Esophagus muscularis mucosa (tissue), 4 donors: Measurements from ENCODE around the gene ARRDC2.

Experiments used
- EP300 ChIP-seq: sonication (generic); formaldehyde crosslinking; IDR thresholded peaks from one replicate; pipeline ENCODE4 v1.6.1; 2017; ENCODE audit warnings: antibody characterized with exemption
- POLR2A ChIP-seq: fragments of 450-650 bp; IDR thresholded peaks from one replicate; pipeline ENCODE4 v1.6.1; 2017; ENCODE audit warnings: antibody characterized with exemption, moderate library complexity, mild to moderate bottlenecking, low read depth
- POLR2AphosphoS5 ChIP-seq, 2 donors: sonication (generic); formaldehyde crosslinking; IDR thresholded peaks; one replicate each; pipeline ENCODE4 v1.6.1; 2017; ENCODE audit warnings: antibody characterized with exemption in 2 of 2
- TF ChIP-seq, protein P1 (sequence below), 3 experiments: fragments of 200-600 bp in 2 of 3; fragments of 450-650 bp in 1 of 3; sonication (generic) in 2 of 3; IDR thresholded peaks; one replicate each; pipeline ENCODE4 v1.5.1; 2017 to 2019; ENCODE audit warnings: antibody characterized with exemption in 3 of 3, mild to moderate bottlenecking in 2 of 3, moderate library complexity in 1 of 3

DNA sequence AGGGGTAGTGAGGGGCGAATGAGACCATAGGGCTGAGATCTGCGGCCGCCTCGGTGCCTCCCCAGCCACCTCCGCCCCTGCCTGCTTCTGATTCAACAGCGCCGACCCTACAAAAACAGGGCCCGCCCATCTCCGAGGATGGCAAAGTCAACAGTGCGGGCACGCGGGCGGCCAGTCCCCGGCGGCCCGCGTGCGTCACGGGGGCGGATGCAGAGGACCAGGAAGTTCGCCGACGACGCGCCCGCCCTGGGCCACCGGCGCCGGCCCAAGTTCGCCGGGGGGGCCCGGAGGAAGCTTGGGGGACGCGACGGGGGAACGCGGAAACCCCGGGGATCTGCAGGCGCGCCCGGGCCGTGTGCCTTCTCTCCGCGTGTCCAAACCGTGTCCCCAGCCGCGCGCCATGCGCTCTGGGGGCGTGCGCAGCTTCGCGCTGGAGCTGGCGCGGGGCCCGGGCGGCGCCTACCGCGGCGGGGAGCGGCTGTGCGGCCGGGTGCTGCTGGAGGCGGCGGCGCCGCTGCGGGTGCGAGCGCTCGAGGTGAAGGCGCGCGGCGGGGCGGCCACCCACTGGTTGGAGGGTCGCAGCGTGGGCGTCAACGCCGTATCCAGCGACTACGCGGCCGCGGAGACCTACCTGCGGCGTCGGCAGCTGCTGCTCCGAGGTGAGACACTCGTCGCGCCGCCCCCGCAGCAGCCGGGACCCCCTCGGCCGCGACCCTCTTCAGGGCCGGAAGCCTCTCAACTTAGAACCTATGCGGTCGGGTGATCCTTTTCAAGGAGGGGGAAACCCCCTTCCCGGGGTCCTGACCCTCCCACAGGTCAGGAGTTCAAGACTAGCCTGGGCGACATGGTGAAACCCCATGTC, 6.8 kb upstream of the ARRDC2 start:
- TF ChIP-seq, protein P1, sequence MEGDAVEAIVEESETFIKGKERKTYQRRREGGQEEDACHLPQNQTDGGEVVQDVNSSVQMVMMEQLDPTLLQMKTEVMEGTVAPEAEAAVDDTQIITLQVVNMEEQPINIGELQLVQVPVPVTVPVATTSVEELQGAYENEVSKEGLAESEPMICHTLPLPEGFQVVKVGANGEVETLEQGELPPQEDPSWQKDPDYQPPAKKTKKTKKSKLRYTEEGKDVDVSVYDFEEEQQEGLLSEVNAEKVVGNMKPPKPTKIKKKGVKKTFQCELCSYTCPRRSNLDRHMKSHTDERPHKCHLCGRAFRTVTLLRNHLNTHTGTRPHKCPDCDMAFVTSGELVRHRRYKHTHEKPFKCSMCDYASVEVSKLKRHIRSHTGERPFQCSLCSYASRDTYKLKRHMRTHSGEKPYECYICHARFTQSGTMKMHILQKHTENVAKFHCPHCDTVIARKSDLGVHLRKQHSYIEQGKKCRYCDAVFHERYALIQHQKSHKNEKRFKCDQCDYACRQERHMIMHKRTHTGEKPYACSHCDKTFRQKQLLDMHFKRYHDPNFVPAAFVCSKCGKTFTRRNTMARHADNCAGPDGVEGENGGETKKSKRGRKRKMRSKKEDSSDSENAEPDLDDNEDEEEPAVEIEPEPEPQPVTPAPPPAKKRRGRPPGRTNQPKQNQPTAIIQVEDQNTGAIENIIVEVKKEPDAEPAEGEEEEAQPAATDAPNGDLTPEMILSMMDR (IDR thresholded peaks at IDR 0.05) = peak in 1 of 3 experiments; percentile 5
- TF ChIP-seq POLR2A (peak; percentile 46), POLR2AphosphoS5 (IDR thresholded peaks at IDR 0.05) (peak; percentile 88), EP300 (no peak)
